ENCODE measurements around the gene PHLDA2.

PHLDA2 gene

DNA sequence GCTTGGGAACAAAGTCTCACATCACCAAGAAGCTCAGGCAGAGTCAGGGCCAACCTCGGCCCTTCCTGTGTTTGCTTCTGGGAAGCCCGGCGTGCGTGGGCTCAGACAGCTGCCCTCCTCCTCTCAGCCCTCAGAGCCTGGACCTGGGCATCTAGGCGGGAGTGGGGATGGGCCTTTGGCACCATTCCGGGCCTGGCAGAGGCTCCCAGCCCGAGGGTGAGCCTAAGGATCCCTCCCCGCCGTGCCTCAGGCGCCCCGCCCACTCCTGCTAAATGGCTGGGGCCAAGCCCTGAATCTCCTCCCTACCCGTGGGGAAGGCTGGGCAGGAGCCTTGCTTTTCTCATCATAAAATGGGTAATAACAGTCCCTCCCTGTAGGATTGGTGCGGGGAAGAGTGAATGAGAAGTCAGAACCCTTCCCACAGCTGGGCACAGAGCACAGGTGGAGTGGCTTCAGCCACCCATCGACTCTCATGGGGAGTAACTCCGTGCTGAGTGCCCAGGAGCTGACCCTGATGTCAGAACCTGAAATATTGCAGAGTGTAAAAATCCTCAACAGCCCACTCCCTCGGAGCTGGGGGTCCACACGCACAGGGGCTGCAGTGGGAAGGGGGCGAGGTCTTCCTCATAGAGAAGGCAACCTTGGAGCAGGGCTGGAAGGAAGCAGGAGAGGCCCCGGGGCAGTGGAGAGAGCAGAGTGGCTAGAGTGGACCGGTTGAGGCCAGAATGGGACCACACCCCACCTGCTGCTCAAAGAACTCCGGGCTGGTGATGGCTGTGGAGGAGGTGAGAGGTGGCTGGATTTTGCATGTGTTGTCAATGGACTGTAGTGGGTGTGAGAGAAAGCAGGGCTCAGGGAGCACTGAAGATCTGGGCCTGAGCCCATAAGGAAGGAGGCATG is 24.8 kb downstream of the PHLDA2 start:
- Histone ChIP-seq H3K36me3 (ENCODE audit: control insufficient read depth, insufficient read depth, low read length) (no peaks in the 10 kb centered on the region), H3K27ac (no peak overlapping the region), H3K4me2 (ENCODE audit: low read length) (no peak overlapping the region), H3K4me1 (no peaks in the 10 kb centered on the region), H3K27me3 (ENCODE audit: control insufficient read depth, insufficient read depth, low read length) (no peaks in the 10 kb centered on the region), H3K4me3 (ENCODE audit: low read depth, low read length) (no peak overlapping the region), H2AFZ (no peak overlapping the region), H3K9me3 (ENCODE audit: control insufficient read depth, low read length) (no peaks in the 10 kb centered on the region), H3K79me2 (no peaks in the 10 kb centered on the region), H3K9ac (no peak overlapping the region)
- TF ChIP-seq, protein P1, sequence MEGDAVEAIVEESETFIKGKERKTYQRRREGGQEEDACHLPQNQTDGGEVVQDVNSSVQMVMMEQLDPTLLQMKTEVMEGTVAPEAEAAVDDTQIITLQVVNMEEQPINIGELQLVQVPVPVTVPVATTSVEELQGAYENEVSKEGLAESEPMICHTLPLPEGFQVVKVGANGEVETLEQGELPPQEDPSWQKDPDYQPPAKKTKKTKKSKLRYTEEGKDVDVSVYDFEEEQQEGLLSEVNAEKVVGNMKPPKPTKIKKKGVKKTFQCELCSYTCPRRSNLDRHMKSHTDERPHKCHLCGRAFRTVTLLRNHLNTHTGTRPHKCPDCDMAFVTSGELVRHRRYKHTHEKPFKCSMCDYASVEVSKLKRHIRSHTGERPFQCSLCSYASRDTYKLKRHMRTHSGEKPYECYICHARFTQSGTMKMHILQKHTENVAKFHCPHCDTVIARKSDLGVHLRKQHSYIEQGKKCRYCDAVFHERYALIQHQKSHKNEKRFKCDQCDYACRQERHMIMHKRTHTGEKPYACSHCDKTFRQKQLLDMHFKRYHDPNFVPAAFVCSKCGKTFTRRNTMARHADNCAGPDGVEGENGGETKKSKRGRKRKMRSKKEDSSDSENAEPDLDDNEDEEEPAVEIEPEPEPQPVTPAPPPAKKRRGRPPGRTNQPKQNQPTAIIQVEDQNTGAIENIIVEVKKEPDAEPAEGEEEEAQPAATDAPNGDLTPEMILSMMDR (IDR thresholded peaks at IDR 0.05), result no peak

DNA sequence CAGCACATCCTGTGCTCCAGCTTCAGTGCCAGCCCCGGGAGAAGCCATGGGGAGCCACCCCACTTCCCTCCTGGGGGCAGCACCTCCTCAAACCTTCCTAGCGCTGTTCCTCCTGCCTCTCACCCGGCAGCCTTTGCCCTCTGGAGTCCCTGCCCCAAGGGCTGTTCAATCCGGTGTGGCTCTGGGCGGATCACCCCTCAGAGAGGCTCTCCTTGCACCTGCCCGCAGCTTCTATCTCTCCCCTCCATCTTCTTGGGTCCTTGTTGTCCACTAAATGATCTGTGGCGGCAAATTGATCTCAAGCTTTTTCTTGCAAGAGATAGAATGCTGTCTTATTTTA is 25.6 kb downstream of the PHLDA2 start:
- no peaks in the 10 kb centered on the region for H3K27me3 ChIP-seq (ENCODE audit: control insufficient read depth, insufficient read depth, low read length)
- no peak overlapping the region for H3K9ac ChIP-seq
- no peaks in the 10 kb centered on the region for H3K4me1 ChIP-seq
- H3K4me3 ChIP-seq (ENCODE audit: low read depth, low read length), result no peak overlapping the region
- TF ChIP-seq, protein P1 (IDR thresholded peaks at IDR 0.05), result no peak
- no peak overlapping the region for H3K4me2 ChIP-seq (ENCODE audit: low read length)
- H2AFZ ChIP-seq, result no peak overlapping the region
- no peak overlapping the region for H3K27ac ChIP-seq
- H3K79me2 ChIP-seq, result no peaks in the 10 kb centered on the region
- H3K9me3 ChIP-seq (ENCODE audit: control insufficient read depth, low read length), result no peaks in the 10 kb centered on the region
- no peaks in the 10 kb centered on the region for H3K36me3 ChIP-seq (ENCODE audit: control insufficient read depth, insufficient read depth, low read length)

DNA sequence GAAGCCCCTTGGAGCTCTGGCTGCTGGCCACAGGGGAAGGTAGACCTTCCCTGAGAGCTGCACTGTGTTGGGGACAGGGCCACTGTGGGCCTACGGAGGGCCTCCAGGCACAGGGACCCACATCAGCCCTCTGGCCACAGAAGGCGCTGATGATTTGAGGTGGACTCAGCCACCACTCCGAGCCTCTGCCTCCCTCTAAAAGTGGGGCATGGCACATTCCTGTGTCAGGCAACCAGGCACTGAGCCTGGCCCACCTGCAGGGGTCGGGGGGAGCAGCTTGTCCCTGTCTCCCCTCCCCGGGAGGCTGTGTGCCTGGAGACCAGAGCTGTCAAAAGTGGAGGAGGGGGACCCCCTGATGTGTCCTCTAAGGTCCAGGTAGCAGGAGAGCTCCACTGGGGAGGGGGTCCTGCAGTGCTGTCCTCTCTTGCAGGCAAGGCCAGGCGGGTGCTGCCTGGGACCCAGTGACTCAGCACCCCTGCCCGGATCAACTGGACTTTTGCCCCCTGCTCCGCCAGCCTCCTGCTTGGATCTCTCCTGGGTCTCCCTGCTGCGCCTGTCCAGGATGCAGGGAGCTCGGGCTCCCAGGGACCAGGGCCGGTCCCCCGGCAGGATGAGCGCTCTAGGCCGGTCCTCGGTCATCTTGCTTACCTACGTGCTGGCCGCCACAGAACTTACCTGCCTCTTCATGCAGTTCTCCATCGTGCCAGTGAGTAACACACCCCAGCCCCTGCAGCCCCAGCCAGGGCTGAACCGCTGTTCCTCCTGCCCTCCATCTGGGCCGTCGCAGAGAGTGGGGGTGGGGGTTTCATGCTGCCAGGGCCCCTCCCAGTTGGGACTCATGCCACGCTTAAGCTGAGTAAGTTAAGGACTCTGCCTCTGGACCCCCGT is 26.2 kb downstream of the PHLDA2 start:
- Histone ChIP-seq H3K9me3 (ENCODE audit: control insufficient read depth, low read length) (no peaks in the 10 kb centered on the region), H3K36me3 (ENCODE audit: control insufficient read depth, insufficient read depth, low read length) (no peaks in the 10 kb centered on the region), H3K27me3 (ENCODE audit: control insufficient read depth, insufficient read depth, low read length) (no peaks in the 10 kb centered on the region), H3K27ac (no peak overlapping the region), H3K4me1 (no peaks in the 10 kb centered on the region), H2AFZ (no peak overlapping the region), H3K79me2 (no peaks in the 10 kb centered on the region), H3K4me2 (ENCODE audit: low read length) (peak overlapping the region; percentile 62), H3K4me3 (ENCODE audit: low read depth, low read length) (no peak overlapping the region), H3K9ac (no peak overlapping the region)
- TF ChIP-seq, protein P1 (IDR thresholded peaks at IDR 0.05), result no peak

DNA sequence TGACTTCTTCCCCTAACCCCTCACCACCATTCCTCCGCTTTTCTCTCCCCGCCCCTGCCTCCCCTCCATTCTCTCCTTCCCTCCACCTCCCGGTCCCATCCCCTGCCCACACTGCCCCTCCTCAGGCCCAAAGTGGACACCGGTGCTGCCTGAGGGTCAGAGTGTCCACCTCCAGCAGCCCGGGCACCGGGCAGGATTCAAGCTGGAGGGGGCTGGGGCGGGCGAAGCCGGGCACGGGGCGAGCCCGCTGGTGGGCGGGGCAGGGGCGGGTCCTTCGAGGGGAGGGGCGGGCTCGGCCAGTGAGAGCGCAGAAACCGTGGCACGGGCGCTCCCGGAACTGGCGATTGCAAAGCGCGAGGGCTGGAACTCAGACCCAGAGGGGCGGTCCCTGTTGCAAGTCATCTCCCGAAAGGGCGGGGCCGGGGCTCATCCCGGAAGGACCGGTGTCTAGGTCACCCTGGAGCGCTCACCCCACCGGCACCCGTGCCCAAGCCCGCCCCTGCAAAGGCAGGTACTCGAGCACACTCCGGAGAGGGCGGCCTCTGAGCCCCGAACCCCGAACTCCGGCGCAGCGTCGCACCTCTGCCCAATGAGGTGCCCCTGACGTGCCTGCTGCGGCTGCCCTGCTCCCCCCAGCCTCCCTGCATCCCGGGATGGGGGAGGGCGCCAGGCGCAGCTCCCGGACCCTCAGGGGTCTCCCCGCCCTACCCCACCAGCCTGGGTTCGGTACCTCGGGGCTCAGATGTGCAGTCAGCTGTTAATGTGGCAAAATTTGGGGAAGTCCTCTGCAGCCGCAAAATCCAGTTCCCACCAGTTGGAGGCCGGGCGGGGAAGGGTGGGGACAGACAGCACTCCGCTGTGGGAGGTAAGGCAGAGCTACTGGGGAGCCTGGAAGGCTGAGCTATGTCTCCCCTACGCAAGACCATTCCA is 27.1 kb downstream of the PHLDA2 start:
- Histone ChIP-seq H3K27me3 (ENCODE audit: control insufficient read depth, insufficient read depth, low read length) (no peaks in the 10 kb centered on the region), H3K4me1 (no peaks in the 10 kb centered on the region), H3K4me3 (ENCODE audit: low read depth, low read length) (peak overlapping the region; percentile 50), H3K27ac (no peak overlapping the region), H3K4me2 (ENCODE audit: low read length) (peak overlapping the region; percentile 62), H3K9me3 (ENCODE audit: control insufficient read depth, low read length) (no peaks in the 10 kb centered on the region), H3K36me3 (ENCODE audit: control insufficient read depth, insufficient read depth, low read length) (no peaks in the 10 kb centered on the region), H2AFZ (peak overlapping the region; percentile 74), H3K9ac (no peak overlapping the region), H3K79me2 (no peaks in the 10 kb centered on the region)
- TF ChIP-seq, protein P1 (IDR thresholded peaks at IDR 0.05), result no peak

Data from parathyroid adenoma (tissue), 2 donors.